Measurements from ENCODE around the gene GATB.

The GATB gene

GRCh38 chr4:151703401-151703800, 57.4 kb downstream of the GATB start:
- Histone ChIP-seq H3K4me1 (ENCODE audit: control insufficient read depth, insufficient read depth, low read length) (no peaks in the 10 kb centered on the region), H3K4me3 (ENCODE audit: low read depth, low read length) (no peak overlapping the region), H3K27me3 (ENCODE audit: control insufficient read depth, insufficient read depth, low read length) (no peaks in the 10 kb centered on the region), H3K36me3 (ENCODE audit: control insufficient read depth, insufficient read depth, low read length) (peaks cover 16% of the 10 kb centered on the region; the same call in 1 of the 2 replicates), H3K27ac (ENCODE audit: low read depth, low read length) (no peak overlapping the region), H3K9me3 (ENCODE audit: control insufficient read depth, insufficient read depth, low read length) (no peaks in the 10 kb centered on the region), H3K9ac (ENCODE audit: low read depth, low read length) (no peak overlapping the region)

GRCh38 chr4:151702256-151702655, 58.6 kb downstream of the GATB start:
- no peaks in the 10 kb centered on the region for H3K9me3 ChIP-seq (ENCODE audit: control insufficient read depth, insufficient read depth, low read length)
- H3K27me3 ChIP-seq (ENCODE audit: control insufficient read depth, insufficient read depth, low read length), result no peaks in the 10 kb centered on the region
- H3K4me3 ChIP-seq (ENCODE audit: low read depth, low read length), result no peak overlapping the region
- H3K4me1 ChIP-seq (ENCODE audit: control insufficient read depth, insufficient read depth, low read length), result no peaks in the 10 kb centered on the region
- H3K9ac ChIP-seq (ENCODE audit: low read depth, low read length), result no peak overlapping the region
- peaks cover 13% of the 10 kb centered on the region for H3K36me3 ChIP-seq (ENCODE audit: control insufficient read depth, insufficient read depth, low read length)
- H3K27ac ChIP-seq (ENCODE audit: low read depth, low read length), result no peak overlapping the region

- H3K27me3 ChIP-seq (ENCODE audit: control insufficient read depth, insufficient read depth, low read length), result no peaks in the 10 kb centered on the region
- H3K4me1 ChIP-seq (ENCODE audit: control insufficient read depth, insufficient read depth, low read length), result no peaks in the 10 kb centered on the region
- no peak overlapping the region for H3K9ac ChIP-seq (ENCODE audit: low read depth, low read length)
- H3K9me3 ChIP-seq (ENCODE audit: control insufficient read depth, insufficient read depth, low read length), result no peaks in the 10 kb centered on the region
- H3K36me3 ChIP-seq (ENCODE audit: control insufficient read depth, insufficient read depth, low read length), result peaks cover 13% of the 10 kb centered on the region
- H3K4me3 ChIP-seq (ENCODE audit: low read depth, low read length), result no peak overlapping the region
- no peak overlapping the region for H3K27ac ChIP-seq (ENCODE audit: low read depth, low read length)
Observed at GRCh38 chr4:151700566-151701316, 60.1 kb downstream of the GATB start.

- Histone ChIP-seq H3K27me3 (ENCODE audit: control insufficient read depth, insufficient read depth, low read length) (no peaks in the 10 kb centered on the region), H3K36me3 (ENCODE audit: control insufficient read depth, insufficient read depth, low read length) (peaks cover 13% of the 10 kb centered on the region), H3K27ac (ENCODE audit: low read depth, low read length) (no peak overlapping the region), H3K9ac (ENCODE audit: low read depth, low read length) (no peak overlapping the region), H3K4me3 (ENCODE audit: low read depth, low read length) (no peak overlapping the region), H3K9me3 (ENCODE audit: control insufficient read depth, insufficient read depth, low read length) (no peaks in the 10 kb centered on the region), H3K4me1 (ENCODE audit: control insufficient read depth, insufficient read depth, low read length) (no peaks in the 10 kb centered on the region)
Observed at GRCh38 chr4:151698213-151698612, 62.6 kb downstream of the GATB start.

GRCh38 chr4:151694961-151695720, 65.7 kb downstream of the GATB start:
- Histone ChIP-seq H3K4me3 (ENCODE audit: low read depth, low read length) (no peak overlapping the region), H3K9me3 (ENCODE audit: control insufficient read depth, insufficient read depth, low read length) (no peaks in the 10 kb centered on the region), H3K36me3 (ENCODE audit: control insufficient read depth, insufficient read depth, low read length) (peaks cover 3% of the 10 kb centered on the region; the same call in 1 of the 2 replicates), H3K27me3 (ENCODE audit: control insufficient read depth, insufficient read depth, low read length) (no peaks in the 10 kb centered on the region), H3K4me1 (ENCODE audit: control insufficient read depth, insufficient read depth, low read length) (no peaks in the 10 kb centered on the region), H3K27ac (ENCODE audit: low read depth, low read length) (no peak overlapping the region), H3K9ac (ENCODE audit: low read depth, low read length) (no peak overlapping the region)

- no peaks in the 10 kb centered on the region for H3K27me3 ChIP-seq (ENCODE audit: control insufficient read depth, insufficient read depth, low read length)
- H3K4me1 ChIP-seq (ENCODE audit: control insufficient read depth, insufficient read depth, low read length), result no peaks in the 10 kb centered on the region
- no peaks in the 10 kb centered on the region for H3K9me3 ChIP-seq (ENCODE audit: control insufficient read depth, insufficient read depth, low read length)
- no peak overlapping the region for H3K9ac ChIP-seq (ENCODE audit: low read depth, low read length)
- H3K4me3 ChIP-seq (ENCODE audit: low read depth, low read length), result no peak overlapping the region
- H3K36me3 ChIP-seq (ENCODE audit: control insufficient read depth, insufficient read depth, low read length), result peaks cover 2% of the 10 kb centered on the region; the same call in 1 of the 2 replicates
- H3K27ac ChIP-seq (ENCODE audit: low read depth, low read length), result no peak overlapping the region
Observed at GRCh38 chr4:151692821-151693673, 67.8 kb downstream of the GATB start.

- no peaks in the 10 kb centered on the region for H3K27me3 ChIP-seq (ENCODE audit: control insufficient read depth, insufficient read depth, low read length)
- H3K9me3 ChIP-seq (ENCODE audit: control insufficient read depth, insufficient read depth, low read length), result no peaks in the 10 kb centered on the region
- no peak overlapping the region for H3K4me3 ChIP-seq (ENCODE audit: low read depth, low read length)
- H3K36me3 ChIP-seq (ENCODE audit: control insufficient read depth, insufficient read depth, low read length), result peaks cover 3% of the 10 kb centered on the region
- 0 out of 2 replicates have a peak, but pooled peaks cover 4% of the 10 kb centered on the region for H3K4me1 ChIP-seq (ENCODE audit: control insufficient read depth, insufficient read depth, low read length)
- no peak overlapping the region for H3K9ac ChIP-seq (ENCODE audit: low read depth, low read length)
- no peak overlapping the region for H3K27ac ChIP-seq (ENCODE audit: low read depth, low read length)
Observed at GRCh38 chr4:151692443-151692782, 68.4 kb downstream of the GATB start.

GRCh38 chr4:151691639-151692442, 69.0 kb downstream of the GATB start:
- peaks cover 3% of the 10 kb centered on the region for H3K36me3 ChIP-seq (ENCODE audit: control insufficient read depth, insufficient read depth, low read length)
- H3K4me1 ChIP-seq (ENCODE audit: control insufficient read depth, insufficient read depth, low read length), result peaks cover 5% of the 10 kb centered on the region; the same call in 1 of the 2 replicates
- H3K9me3 ChIP-seq (ENCODE audit: control insufficient read depth, insufficient read depth, low read length), result no peaks in the 10 kb centered on the region
- H3K27ac ChIP-seq (ENCODE audit: low read depth, low read length), result no peak overlapping the region
- H3K27me3 ChIP-seq (ENCODE audit: control insufficient read depth, insufficient read depth, low read length), result no peaks in the 10 kb centered on the region
- H3K4me3 ChIP-seq (ENCODE audit: low read depth, low read length), result no peak overlapping the region
- H3K9ac ChIP-seq (ENCODE audit: low read depth, low read length), result no peak overlapping the region

GRCh38 chr4:151690876-151691275, 69.9 kb downstream of the GATB start:
- Histone ChIP-seq H3K36me3 (ENCODE audit: control insufficient read depth, insufficient read depth, low read length) (peaks cover 3% of the 10 kb centered on the region), H3K4me1 (ENCODE audit: control insufficient read depth, insufficient read depth, low read length) (peaks cover 5% of the 10 kb centered on the region; the same call in 1 of the 2 replicates), H3K27ac (ENCODE audit: low read depth, low read length) (no peak overlapping the region)

GRCh38 chr4:151690164-151690870, 70.5 kb downstream of the GATB start:
- H3K9ac ChIP-seq (ENCODE audit: low read depth, low read length), result no peak overlapping the region
- no peaks in the 10 kb centered on the region for H3K9me3 ChIP-seq (ENCODE audit: control insufficient read depth, insufficient read depth, low read length)
- no peak overlapping the region for H3K4me3 ChIP-seq (ENCODE audit: low read depth, low read length)
- peaks cover 5% of the 10 kb centered on the region; the same call in 1 of the 2 replicates for H3K4me1 ChIP-seq (ENCODE audit: control insufficient read depth, insufficient read depth, low read length)
- no peaks in the 10 kb centered on the region for H3K27me3 ChIP-seq (ENCODE audit: control insufficient read depth, insufficient read depth, low read length)
- H3K36me3 ChIP-seq (ENCODE audit: control insufficient read depth, insufficient read depth, low read length), result peaks cover 3% of the 10 kb centered on the region
- H3K27ac ChIP-seq (ENCODE audit: low read depth, low read length), result no peak overlapping the region

More at GRCh38 chr4:151690876-151691275, 69.9 kb downstream of the GATB start:
- no peaks in the 10 kb centered on the region for H3K27me3 ChIP-seq (ENCODE audit: control insufficient read depth, insufficient read depth, low read length)
- H3K9me3 ChIP-seq (ENCODE audit: control insufficient read depth, insufficient read depth, low read length), result no peaks in the 10 kb centered on the region
- H3K4me3 ChIP-seq (ENCODE audit: low read depth, low read length), result no peak overlapping the region
- no peak overlapping the region for H3K9ac ChIP-seq (ENCODE audit: low read depth, low read length)

Data from HUES48 (cell line).